Muscle of leg (tissue), 16 donors: Measurements from ENCODE around the gene LRRN4CL. TPM values are rescaled to one million over a fixed set of nuclear protein-coding genes. Genes with fewer than 3 reads are reported as not detected.
A peak's percentile ranks its signal among the peaks of the same experiment; 100 is the strongest.
"Not testable (repeated sequence)": the region's sequence is repeated elsewhere in the genome, so short reads cannot be mapped to it uniquely, and the experiment has no call there.

ENCODE experiments used
- DNase-seq: peaks from one replicate; pipeline ENCODE4 v3.0.0; 2013
- H3K27ac ChIP-seq: one replicate; pipeline ENCODE4 v1.5.1; 2013; ENCODE audit warnings: mild to moderate bottlenecking, low read length, control low read depth
- H3K27me3 ChIP-seq: one replicate; pipeline ENCODE4 v1.6.1; 2013; ENCODE audit warnings: low read length; ENCODE audit not compliant: control insufficient read depth, insufficient read depth
- H3K36me3 ChIP-seq: one replicate; pipeline ENCODE4 v1.6.1; 2013; ENCODE audit warnings: low read length; ENCODE audit not compliant: control insufficient read depth, insufficient read depth
- H3K4me1 ChIP-seq: one replicate; pipeline ENCODE4 v1.6.1; 2013; ENCODE audit warnings: low read length; ENCODE audit not compliant: control insufficient read depth, insufficient read depth
- H3K4me3 ChIP-seq: one replicate; pipeline ENCODE4 v1.5.1; 2013; ENCODE audit warnings: low read length, control low read depth
- H3K9me3 ChIP-seq: replicated peaks from 2 replicates; pipeline ENCODE4 v1.6.1; 2013; ENCODE audit warnings: low read depth, low read length; ENCODE audit not compliant: control insufficient read depth
- WGBS: methylation state at CpG from one replicate; pipeline ENCODE4 v1.1.5; 2013; ENCODE audit warnings: missing lambda C conversion rate; ENCODE audit not compliant: insufficient coverage; 5-methylcytosine and 5-hydroxymethylcytosine counted together
- long read RNA-seq, 11 donors: transcript quantifications; one replicate each; lab custom pipeline, GENCODE V29; 2026
- polyA plus RNA-seq, 8 donors: library from polyadenylated mRNA; unstranded; fragments of 120-200 nt; gene quantifications; one replicate each; pipeline versions ENCODE4 v1.2.1 to v1.2.3, GENCODE V29; 2013; ENCODE audit warnings: inconsistent platforms in 1 of 8, low replicate concordance in 1 of 8; ENCODE audit not compliant: insufficient read length in 8 of 8, insufficient read depth in 1 of 8
- total RNA-seq: library from RNA; stranded (reverse); fragments of 120-200 nt; gene quantifications from one replicate; pipeline ENCODE4 v1.2.4, GENCODE V29; 2013

The LRRN4CL gene
- total RNA-seq: 31.6 TPM
- polyA plus RNA-seq: 10 to 100 TPM; 13.7 to 21.2 (median 16.3) TPM
- long read RNA-seq, donor 1, transcript LRRN4CL-201 (2 exons, 2,585 nt): major isoform, 6 of 6 reads
- long read RNA-seq, donor 1, partial matches to known transcripts: 0 of 6 reads
- long read RNA-seq, donor 1, other reads (novel, unspliced or antisense): 0 of 6 reads
- long read RNA-seq, donor 2, partial matches to known transcripts: 0 of 2 reads
- long read RNA-seq, donor 2, other reads (novel, unspliced or antisense): 0 of 2 reads
- long read RNA-seq, donor 3, partial matches to known transcripts: 0 of 2 reads
- long read RNA-seq, donor 3, other reads (novel, unspliced or antisense): 0 of 2 reads
- long read RNA-seq, donor 4, partial matches to known transcripts: 0 of 3 reads
- long read RNA-seq, donor 4, other reads (novel, unspliced or antisense): 0 of 3 reads
- long read RNA-seq, donor 5, transcript LRRN4CL-201 (2 exons, 2,585 nt): major isoform, 10 of 10 reads
- long read RNA-seq, donor 5, partial matches to known transcripts: 0 of 10 reads
- long read RNA-seq, donor 5, other reads (novel, unspliced or antisense): 0 of 10 reads
- long read RNA-seq, donor 6, transcript LRRN4CL-201 (2 exons, 2,585 nt): major isoform, 7 of 7 reads
- long read RNA-seq, donor 6, partial matches to known transcripts: 0 of 7 reads
- long read RNA-seq, donor 6, other reads (novel, unspliced or antisense): 0 of 7 reads
- long read RNA-seq, donor 7, transcript LRRN4CL-201 (2 exons, 2,585 nt): major isoform, 10 of 10 reads
- long read RNA-seq, donor 7, partial matches to known transcripts: 0 of 10 reads
- long read RNA-seq, donor 7, other reads (novel, unspliced or antisense): 0 of 10 reads
- long read RNA-seq, donor 8, transcript LRRN4CL-201 (2 exons, 2,585 nt): major isoform, 8 of 8 reads
- long read RNA-seq, donor 8, partial matches to known transcripts: 0 of 8 reads
- long read RNA-seq, donor 8, other reads (novel, unspliced or antisense): 0 of 8 reads
- long read RNA-seq, donor 9, partial matches to known transcripts: 0 of 3 reads
- long read RNA-seq, donor 9, other reads (novel, unspliced or antisense): 0 of 3 reads
- long read RNA-seq, donor 10, partial matches to known transcripts: 0 of 3 reads
- long read RNA-seq, donor 10, other reads (novel, unspliced or antisense): 0 of 3 reads
- long read RNA-seq, donor 11, partial matches to known transcripts: 0 of 2 reads
- long read RNA-seq, donor 11, other reads (novel, unspliced or antisense): 0 of 2 reads

DNA sequence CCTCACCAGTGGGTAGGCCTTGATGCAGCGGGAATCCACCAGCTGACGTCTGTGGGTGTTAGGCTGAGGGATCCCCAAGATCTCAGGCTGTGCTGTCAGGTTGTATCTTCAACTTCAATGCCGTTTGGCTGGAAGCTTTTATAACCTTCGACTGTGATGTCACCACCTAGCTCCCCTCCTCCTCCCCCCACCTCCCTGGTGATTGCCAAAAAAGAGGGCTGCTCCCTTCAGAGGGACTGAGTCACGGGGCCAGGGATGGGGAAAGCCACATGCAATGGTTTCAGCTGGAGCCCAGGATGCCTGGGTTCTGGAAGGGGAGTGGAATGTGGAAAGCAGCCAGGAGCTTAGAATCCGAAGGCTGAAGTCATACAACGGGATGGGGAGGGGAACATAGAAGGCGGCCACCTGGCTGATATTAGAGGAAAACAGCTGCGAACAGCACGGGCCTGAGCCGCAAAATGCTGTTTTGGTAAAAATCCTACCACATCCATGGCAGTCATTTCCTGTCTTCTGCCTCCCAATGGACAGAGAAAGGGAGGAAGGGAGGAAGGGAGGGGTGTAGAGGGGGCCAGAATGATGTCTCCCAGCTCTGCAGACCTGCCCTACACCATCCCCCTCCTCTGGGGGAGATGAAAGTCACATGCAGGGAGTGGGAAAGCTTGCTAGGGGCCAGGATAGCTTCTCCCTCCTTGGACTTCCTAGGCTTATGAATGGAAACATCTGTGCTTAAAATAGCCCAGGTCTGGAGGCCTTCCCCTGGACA lies at the start of gene LRRN4CL:
TSS of gene LRRN4CL (minus strand) at position 110 of the 763 bp plus-strand sequence. CDS start 1,022 bp downstream, outside the sequence.
- Histone ChIP-seq H3K4me3 (peak within 1 kb of the TSS; percentile 46), H3K27me3 (peaks cover 7% of the 10 kb centered on the region), H3K9me3 (no peaks in the 10 kb centered on the region), H3K27ac (peak within 1 kb of the TSS; percentile 96), H3K4me1 (peaks cover 36% of the 10 kb centered on the region), H3K36me3 (peaks cover 38% of the 10 kb centered on the region)
- DNase-seq: peak; percentile 97
- 8% methylated on average over 2 of the region's 11 CpGs for WGBS

DNA sequence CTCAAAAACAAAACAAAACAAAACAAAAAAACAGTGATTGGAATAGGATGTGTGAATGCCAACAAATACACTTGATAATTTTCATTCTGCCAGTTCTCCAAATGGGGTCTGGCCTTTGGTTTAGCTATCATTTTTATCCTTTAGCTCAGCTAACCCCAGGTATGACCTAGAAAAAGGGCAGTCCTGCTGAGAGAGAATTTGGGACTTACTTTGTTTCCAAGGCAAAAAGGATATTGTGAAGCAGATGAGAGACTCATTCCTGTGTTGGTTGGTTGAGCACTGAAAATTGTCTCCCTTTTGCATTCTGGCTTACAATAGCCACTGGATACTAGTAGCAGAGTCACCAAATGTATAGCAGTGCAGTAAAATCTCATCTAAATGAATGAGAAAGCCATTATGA lies 47.9 kb upstream of the LRRN4CL start:
- DNase-seq: no peak
- Histone ChIP-seq H3K36me3 (peaks cover 50% of the 10 kb centered on the region), H3K4me1 (no peaks in the 10 kb centered on the region), H3K27me3 (no peaks in the 10 kb centered on the region), H3K27ac (no peak overlapping the region), H3K4me3 (no peak overlapping the region), H3K9me3 (no peaks in the 10 kb centered on the region)

DNA sequence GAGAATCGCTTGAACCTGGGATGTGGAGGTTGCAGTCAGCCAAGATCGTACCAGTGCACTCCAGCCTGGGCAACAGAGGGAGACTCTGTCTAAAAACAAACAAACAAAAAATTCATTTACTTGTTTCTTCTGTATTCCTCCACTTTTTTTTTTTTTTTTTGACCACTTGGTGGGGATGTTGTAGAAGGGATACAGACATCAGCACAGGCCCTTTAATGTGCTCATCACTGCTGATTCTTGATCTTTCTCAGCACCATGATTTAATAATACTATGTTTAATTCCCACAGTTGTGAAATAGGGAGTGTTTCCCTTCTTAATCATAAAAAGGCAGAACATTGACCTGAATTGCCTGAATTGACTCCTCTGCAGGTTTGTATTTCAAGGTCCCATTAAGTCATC lies 43.5 kb upstream of the LRRN4CL start:
- Histone ChIP-seq H3K27me3 (no peaks in the 10 kb centered on the region), H3K4me1 (peaks cover 19% of the 10 kb centered on the region), H3K4me3 (no peak overlapping the region), H3K9me3 (no peaks in the 10 kb centered on the region), H3K36me3 (peaks cover 38% of the 10 kb centered on the region), H3K27ac (no peak overlapping the region)
- WGBS: no CpG with 5 or more reads among the region's 2 CpGs
- DNase-seq: peak; percentile 28

DNA sequence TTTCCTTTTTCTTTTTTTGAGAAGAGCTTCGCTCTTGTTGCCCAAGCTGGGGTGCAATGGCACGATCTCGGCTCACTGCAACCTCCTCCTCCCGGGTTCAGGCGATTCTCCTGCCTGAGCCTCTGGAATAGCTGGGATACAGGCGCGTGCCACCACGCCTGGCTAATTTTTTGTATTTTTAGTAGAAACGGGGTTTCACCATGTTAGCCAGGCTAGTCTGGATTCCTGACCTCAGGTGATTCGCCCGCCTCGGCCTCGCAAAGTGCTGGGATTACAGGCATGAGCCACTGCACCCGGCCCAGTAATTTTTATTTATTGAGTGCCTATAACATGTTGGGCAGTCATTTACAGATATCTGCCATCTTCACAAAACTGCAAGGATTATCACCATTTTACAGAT lies 40.7 kb upstream of the LRRN4CL start:
- H3K36me3 ChIP-seq: peaks cover 28% of the 10 kb centered on the region
- not testable (repeated sequence) for H3K9me3 ChIP-seq, H3K27me3 ChIP-seq, H3K27ac ChIP-seq, DNase-seq
- H3K4me3 ChIP-seq: peak overlapping the region; percentile 84
- WGBS: 96% methylated on average over 4 of the region's 14 CpGs
- H3K4me1 ChIP-seq: peaks cover 24% of the 10 kb centered on the region

DNA sequence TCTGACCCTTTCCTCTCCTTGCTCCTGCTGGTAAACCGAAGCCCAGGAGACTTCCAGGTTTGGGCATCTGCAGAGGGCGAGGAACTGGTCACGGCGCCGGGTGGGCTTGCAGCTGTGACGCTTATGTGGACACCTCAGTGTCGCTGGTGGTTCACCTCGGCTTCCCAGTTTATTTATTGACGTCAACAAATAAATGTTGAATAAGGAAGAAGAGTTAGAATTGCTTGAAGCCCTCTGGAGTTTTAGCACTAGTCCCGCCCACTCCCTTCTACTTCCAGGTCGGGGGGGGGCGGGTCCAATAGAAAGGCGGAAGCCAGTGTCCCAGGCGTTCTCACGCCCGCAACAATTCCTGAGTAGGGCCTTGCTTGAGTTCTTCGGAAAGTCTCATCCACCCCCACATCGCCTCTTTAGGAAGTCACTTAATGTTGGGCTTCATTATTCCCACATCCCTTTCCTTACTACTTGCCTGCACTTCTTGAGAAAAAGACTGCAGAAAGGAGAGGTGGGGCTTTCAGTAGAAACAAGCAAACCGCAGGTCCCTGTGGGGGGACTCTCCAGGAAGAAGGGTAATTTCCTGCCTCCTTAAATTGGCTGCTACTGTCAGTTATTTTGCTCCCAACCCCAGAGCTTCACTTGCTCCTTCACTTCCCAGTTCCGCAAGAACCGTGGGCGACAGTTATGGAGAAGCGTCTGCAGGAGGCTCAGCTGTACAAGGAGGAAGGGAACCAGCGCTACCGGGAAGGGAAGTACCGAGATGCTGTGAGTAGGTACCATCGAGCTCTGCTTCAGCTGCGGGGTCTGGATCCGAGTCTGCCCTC lies 39.0 kb upstream of the LRRN4CL start, which contains the start of gene TTC9C:
TSS of gene TTC9C (plus strand) at position 316 of the 818 bp plus-strand sequence. CDS start at position 679, 363 bp downstream.
- Histone ChIP-seq H3K27me3 (no peaks in the 10 kb centered on the region), H3K4me3 (peak within 1 kb of the TSS; percentile 84), H3K4me1 (peaks cover 29% of the 10 kb centered on the region), H3K27ac (peak within 1 kb of the TSS; percentile 99), H3K36me3 (peaks cover 27% of the 10 kb centered on the region), H3K9me3 (no peaks in the 10 kb centered on the region)
- DNase-seq: peak; percentile 96
- WGBS: under 1% methylated on average over 17 of the region's 29 CpGs

DNA sequence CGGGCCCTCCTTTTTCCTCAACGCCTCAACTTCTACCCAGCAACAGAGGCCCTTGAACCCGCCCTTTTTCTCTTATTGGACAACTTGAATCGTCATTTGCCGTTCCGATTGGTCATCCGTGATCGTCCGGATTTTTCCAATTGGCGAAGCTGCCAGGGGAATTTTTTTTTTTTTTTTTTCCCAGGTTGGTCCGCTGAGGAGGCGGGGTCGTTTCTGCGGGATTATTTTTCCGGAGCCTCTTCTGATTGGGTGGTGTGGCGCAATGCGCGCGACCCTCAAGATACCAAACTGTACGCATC lies 38.5 kb upstream of the LRRN4CL start:
- Histone ChIP-seq H3K9me3 (no peaks in the 10 kb centered on the region), H3K27me3 (no peaks in the 10 kb centered on the region), H3K36me3 (peaks cover 24% of the 10 kb centered on the region), H3K27ac (peak overlapping the region; percentile 99), H3K4me3 (peak overlapping the region; percentile 84), H3K4me1 (peaks cover 29% of the 10 kb centered on the region)
- DNase-seq: peak; percentile 100
- WGBS: 0% methylated on average over 19 of the region's 20 CpGs

DNA sequence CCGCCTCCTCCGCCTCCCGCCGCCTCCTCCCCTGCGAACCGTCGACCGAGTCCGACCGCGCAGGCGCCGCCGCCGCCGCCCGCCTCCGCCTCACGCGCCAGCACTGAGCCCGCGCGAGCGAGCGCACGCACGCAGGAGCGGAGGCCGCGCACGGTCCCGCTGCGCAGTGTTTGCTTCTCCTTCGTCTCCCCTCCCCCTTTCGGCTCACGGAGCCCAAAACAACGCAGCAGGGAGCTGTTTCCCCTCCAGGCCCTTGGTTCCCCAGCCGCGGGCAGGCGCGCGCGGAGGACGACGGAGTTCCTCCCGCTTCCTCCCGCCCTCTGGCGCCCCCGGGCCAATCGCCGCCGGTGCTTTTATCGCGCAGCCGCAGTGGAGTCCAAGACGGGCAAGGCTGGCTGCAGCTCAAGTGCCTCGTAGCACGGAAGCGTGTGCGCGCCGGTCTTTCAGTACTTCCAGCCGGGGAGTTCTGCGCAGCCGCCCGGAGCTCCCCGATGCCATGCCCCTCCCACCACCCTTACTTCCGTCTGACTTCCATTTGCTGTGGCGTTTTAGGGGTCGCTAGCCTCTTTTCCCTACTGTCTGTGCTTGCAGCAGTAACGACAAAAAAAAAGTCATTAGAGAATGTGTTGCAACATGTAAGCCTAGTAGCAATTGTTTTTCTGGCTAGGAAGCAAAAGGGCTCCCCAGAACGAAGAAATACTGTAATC lies 38.0 kb upstream of the LRRN4CL start, which contains the start of gene HNRNPUL2:
TSS of gene HNRNPUL2 (minus strand) at position 293 of the 707 bp plus-strand sequence. CDS start 301 bp downstream, outside the sequence.
- H3K9me3 ChIP-seq: no peaks in the 10 kb centered on the region
- WGBS: 0% methylated on average over 71 of the region's 72 CpGs
- H3K27ac ChIP-seq: peak within 1 kb of the TSS; percentile 99
- peak within 1 kb of the TSS; percentile 84 for H3K4me3 ChIP-seq
- DNase-seq: peak; percentile 100
- peaks cover 28% of the 10 kb centered on the region for H3K36me3 ChIP-seq
- no peaks in the 10 kb centered on the region for H3K27me3 ChIP-seq
- peaks cover 29% of the 10 kb centered on the region for H3K4me1 ChIP-seq

DNA sequence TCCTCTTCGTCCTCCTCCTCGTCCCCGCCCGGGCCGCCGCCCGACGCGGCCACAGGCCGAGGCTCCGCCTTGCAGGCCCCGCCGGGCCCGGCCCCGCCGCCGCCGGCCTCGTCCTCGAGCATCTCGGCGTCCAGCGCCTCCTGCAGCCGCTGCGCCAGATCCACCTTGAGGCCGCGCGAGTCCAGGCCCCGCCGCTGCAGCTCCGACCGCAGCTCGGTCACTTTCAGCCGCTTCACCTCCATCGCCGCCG lies 37.5 kb upstream of the LRRN4CL start:
- Histone ChIP-seq H3K27me3 (no peaks in the 10 kb centered on the region), H3K4me3 (peak overlapping the region; percentile 84), H3K36me3 (peaks cover 33% of the 10 kb centered on the region), H3K27ac (peak overlapping the region; percentile 99), H3K4me1 (peaks cover 29% of the 10 kb centered on the region), H3K9me3 (no peaks in the 10 kb centered on the region)
- DNase-seq: no peak
- WGBS: 0% methylated on average over 37 of the region's 37 CpGs
